HG03460 (cell line): Measurements from ENCODE around the gene KCNMA1.

ENCODE experiments used
- ATAC-seq: cut with Tn5 transposase; IDR thresholded peaks from one replicate; pipeline ENCODE4 v1.9.1; 2021; ENCODE audit not compliant: unreplicated experiment

Gene KCNMA1

GRCh38 chr10:77315496-77316129, 322.0 kb downstream of the KCNMA1 start:
- no peak for ATAC-seq

GRCh38 chr10:77313066-77313750, 324.4 kb downstream of the KCNMA1 start:
- ATAC-seq = no peak

GRCh38 chr10:77311186-77311585, 326.4 kb downstream of the KCNMA1 start:
- no peak for ATAC-seq

- no peak for ATAC-seq
These were observed 327.2 kb downstream of the KCNMA1 start for GRCh38 chr10:77310288-77310840.

GRCh38 chr10:77309509-77309908, 328.1 kb downstream of the KCNMA1 start:
- ATAC-seq = no peak

GRCh38 chr10:77309092-77309491, 328.5 kb downstream of the KCNMA1 start:
- no peak for ATAC-seq

- ATAC-seq = no peak
These were observed 329.4 kb downstream of the KCNMA1 start for GRCh38 chr10:77308084-77308732.

GRCh38 chr10:77306666-77307065, 330.9 kb downstream of the KCNMA1 start:
- ATAC-seq = no peak

- no peak for ATAC-seq
These were observed 331.7 kb downstream of the KCNMA1 start for GRCh38 chr10:77305650-77306632.

GRCh38 chr10:77304192-77304591, 333.4 kb downstream of the KCNMA1 start:
- no peak for ATAC-seq

GRCh38 chr10:77301305-77301730, 336.3 kb downstream of the KCNMA1 start:
- no peak for ATAC-seq

GRCh38 chr10:77300682-77301302, 336.8 kb downstream of the KCNMA1 start:
- no peak for ATAC-seq

GRCh38 chr10:77299320-77299719, 338.3 kb downstream of the KCNMA1 start:
- no peak for ATAC-seq

- ATAC-seq = no peak
These were observed 340.2 kb downstream of the KCNMA1 start for GRCh38 chr10:77297393-77297739.

- ATAC-seq = no peak
These were observed 340.8 kb downstream of the KCNMA1 start for GRCh38 chr10:77296534-77297392.

- ATAC-seq = no peak
These were observed 343.8 kb downstream of the KCNMA1 start for GRCh38 chr10:77293773-77294172.

GRCh38 chr10:77293347-77293746, 344.3 kb downstream of the KCNMA1 start:
- ATAC-seq = no peak

GRCh38 chr10:77291596-77292505, 345.8 kb downstream of the KCNMA1 start:
- no peak for ATAC-seq
